ENCODE measurements around the gene PRKN.

The PRKN gene

GRCh38 chr6:161749576-161749975, 978.0 kb downstream of the PRKN start:
- DNase-seq (ENCODE audit: low spot score) = no peak
- in situ Hi-C loops (cut with MboI; ENCODE audit: low pct_unique_long_range_greater_than_20kb, low sequenced_read_pairs, unreplicated experiment) = no loop called here
- no peak for TF ChIP-seq CTCF (IDR thresholded peaks at IDR 0.05; ENCODE audit: extremely low read depth, insufficient read depth, missing control alignments)

GRCh38 chr6:161748535-161749416, 978.8 kb downstream of the PRKN start:
- in situ Hi-C loops (cut with MboI; ENCODE audit: low pct_unique_long_range_greater_than_20kb, low sequenced_read_pairs, unreplicated experiment) = no loop called here
- DNase-seq (ENCODE audit: low spot score) = peak; percentile 19
- TF ChIP-seq CTCF (IDR thresholded peaks at IDR 0.05; ENCODE audit: extremely low read depth, insufficient read depth, missing control alignments) = peak; percentile 26

- TF ChIP-seq CTCF (IDR thresholded peaks at IDR 0.05; ENCODE audit: extremely low read depth, insufficient read depth, missing control alignments) = no peak
- no peak for DNase-seq (ENCODE audit: low spot score)
- in situ Hi-C loops (cut with MboI; ENCODE audit: low pct_unique_long_range_greater_than_20kb, low sequenced_read_pairs, unreplicated experiment) = no loop called here
Measured at GRCh38 chr6:161747506-161747905, 980.1 kb downstream of the PRKN start.

GRCh38 chr6:161745594-161746141, 981.9 kb downstream of the PRKN start:
- in situ Hi-C loops (cut with MboI; ENCODE audit: low pct_unique_long_range_greater_than_20kb, low sequenced_read_pairs, unreplicated experiment) = no loop called here
- no peak for TF ChIP-seq CTCF (IDR thresholded peaks at IDR 0.05; ENCODE audit: extremely low read depth, insufficient read depth, missing control alignments)
- DNase-seq (ENCODE audit: low spot score) = no peak

- in situ Hi-C loops (cut with MboI; ENCODE audit: low pct_unique_long_range_greater_than_20kb, low sequenced_read_pairs, unreplicated experiment) = no loop called here
- TF ChIP-seq CTCF (IDR thresholded peaks at IDR 0.05; ENCODE audit: extremely low read depth, insufficient read depth, missing control alignments) = no peak
- DNase-seq (ENCODE audit: low spot score) = no peak
Measured at GRCh38 chr6:161745128-161745527, 982.4 kb downstream of the PRKN start.

- in situ Hi-C loops (cut with MboI; ENCODE audit: low pct_unique_long_range_greater_than_20kb, low sequenced_read_pairs, unreplicated experiment) = no loop called here
- no peak for DNase-seq (ENCODE audit: low spot score)
- TF ChIP-seq CTCF (IDR thresholded peaks at IDR 0.05; ENCODE audit: extremely low read depth, insufficient read depth, missing control alignments) = no peak
Measured at GRCh38 chr6:161744211-161745067, 983.1 kb downstream of the PRKN start.
